CD4-positive, alpha-beta T cell (primary cell): Measurements from ENCODE around the gene ALPK3. TPM values are rescaled to one million over a fixed set of nuclear protein-coding genes. Genes with fewer than 3 reads are reported as not detected.

Experiments used
- ATAC-seq: fragments of 200-7000 bp; cut with Tn5 transposase; one replicate; pipeline ENCODE4 v1.10.0; 2022; ENCODE audit warnings: mild to moderate bottlenecking; ENCODE audit not compliant: poor library complexity
- CTCF ChIA-PET: fragments of 350-600 bp; sonication (Branson Sonifier 250); formaldehyde crosslinking; loops from one replicate; lab custom pipeline; 2021; ENCODE audit warnings: antibody characterized with exemption, inconsistent platforms; lab: Charles Lee
- POLR2A ChIA-PET: fragments of 350-600 bp; sonication (Branson Sonifier 250); formaldehyde crosslinking; loops from one replicate; lab custom pipeline; 2021; ENCODE audit warnings: antibody characterized with exemption, inconsistent platforms; lab: Charles Lee
- DNase-seq, 14 experiments: peaks; one replicate each; pipeline ENCODE4 v3.0.0-alpha.2; 2013 to 2020; ENCODE audit warnings: mixed read lengths in 2 of 14
- H3K27ac ChIP-seq, 2 donors: one replicate each; pipeline versions ENCODE4 v1.5.1 to v1.7.0; 2013; ENCODE audit warnings: low read length in 2 of 2, low read depth in 1 of 2, mild to moderate bottlenecking in 1 of 2
- H3K27me3 ChIP-seq, 2 experiments: 1 replicate in 1 of 2; 2 replicates in 1 of 2; pipeline versions ENCODE4 v1.6.1 to v1.7.0; 2013; ENCODE audit warnings: low read length in 2 of 2, control low read depth in 1 of 2, mild to moderate bottlenecking in 1 of 2, moderate library complexity in 1 of 2; ENCODE audit not compliant: insufficient read depth in 2 of 2, control insufficient read depth in 1 of 2
- H3K36me3 ChIP-seq: one replicate; pipeline ENCODE4 v1.6.1; 2013; ENCODE audit warnings: low read length, control low read depth; ENCODE audit not compliant: insufficient read depth
- H3K4me1 ChIP-seq: one replicate; pipeline ENCODE4 v1.6.1; 2013; ENCODE audit warnings: low read length, control low read depth; ENCODE audit not compliant: insufficient read depth
- H3K4me3 ChIP-seq: one replicate; pipeline ENCODE4 v1.5.1; 2013; ENCODE audit warnings: mild to moderate bottlenecking, low read length, moderate library complexity
- H3K9me3 ChIP-seq, 2 experiments: 1 replicate in 1 of 2; 2 replicates in 1 of 2; pipeline versions ENCODE4 v1.6.1 to v1.7.0; 2013; ENCODE audit warnings: low read length in 2 of 2, mild to moderate bottlenecking in 2 of 2, control low read depth in 1 of 2, moderate library complexity in 1 of 2; ENCODE audit not compliant: control insufficient read depth in 1 of 2, insufficient read depth in 1 of 2
- H3K27ac Mint-ChIP-seq: one replicate; pipeline ENCODE4 v1.8.0; 2020; ENCODE audit warnings: mixed read lengths
- H3K27me3 Mint-ChIP-seq: one replicate; pipeline ENCODE4 v1.8.0; 2021; ENCODE audit warnings: mixed read lengths
- H3K36me3 Mint-ChIP-seq: one replicate; pipeline ENCODE4 v1.8.0; 2021; ENCODE audit warnings: low read depth, mixed read lengths
- H3K4me1 Mint-ChIP-seq: one replicate; pipeline ENCODE4 v1.8.0; 2021; ENCODE audit warnings: low read depth, mixed read lengths
- H3K4me3 Mint-ChIP-seq: one replicate; pipeline ENCODE4 v1.8.0; 2020; ENCODE audit warnings: mild to moderate bottlenecking, mixed read lengths
- H3K9me3 Mint-ChIP-seq: one replicate; pipeline ENCODE4 v1.8.0; 2020; ENCODE audit warnings: mixed read lengths
- intact Hi-C, 2 experiments: fragments of 100-400 bp; cut with DNase I in 1 of 2; cut with micrococcal nuclease in 1 of 2; formaldehyde crosslinking; loops; one replicate each; pipeline versions ENCODE4 v1.15.1 to v1.9.0; 2023 to 2025; cut with DNase I, micrococcal nuclease
- total RNA-seq, 174 experiments: library from RNA in 2 of 174; stranded (reverse) in 2 of 174; gene quantifications; one replicate each; pipeline ENCODE4 v1.2.3 and lab custom pipeline; 2021 to 2026
- TF ChIP-seq, protein P1 (sequence below): fragments of 200-600 bp; IDR thresholded peaks from one replicate; pipeline ENCODE4 v1.8.0; 2022; ENCODE audit warnings: antibody characterized with exemption, mild to moderate bottlenecking

The ALPK3 gene
- total RNA-seq, 2 experiments from 2014 or later, result 0.14 TPM

DNA sequence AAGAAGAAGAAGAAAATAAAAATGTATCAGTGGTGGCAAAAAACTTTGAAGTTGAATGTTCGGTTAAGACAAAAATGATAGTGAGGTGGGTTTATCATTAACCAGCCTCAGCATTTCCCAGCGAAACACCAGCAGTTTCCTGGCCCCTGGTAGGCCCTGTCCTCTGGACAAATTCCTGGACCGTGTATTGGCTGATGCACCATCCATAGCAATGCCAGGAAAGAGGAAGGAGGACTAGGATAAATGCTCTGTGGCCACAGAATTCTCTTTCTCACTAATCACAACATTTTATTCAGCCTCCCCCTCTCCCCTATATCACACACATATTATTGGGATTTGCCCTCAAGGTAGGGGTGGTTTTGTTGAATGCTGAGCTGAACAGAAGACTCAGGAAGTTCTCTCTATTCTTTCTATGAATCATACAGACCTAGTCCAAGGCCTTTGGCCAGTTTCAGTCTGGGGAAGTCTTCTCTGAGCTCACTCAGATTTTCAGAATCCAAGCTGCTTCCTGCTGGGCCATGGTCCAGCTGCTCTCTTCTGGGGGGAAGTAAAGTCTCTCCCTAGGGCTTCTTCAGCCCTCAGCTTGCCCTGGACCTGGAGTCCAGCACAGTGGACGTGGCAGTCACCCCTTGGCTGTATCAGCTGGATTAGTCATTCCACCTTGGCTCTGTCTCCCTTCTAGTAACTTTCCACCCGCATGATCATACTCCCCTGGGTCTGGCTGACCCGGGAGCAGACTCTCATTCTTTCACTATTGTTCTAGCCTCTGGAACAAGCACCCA, 94.9 kb downstream of the ALPK3 start:
- TF ChIP-seq, protein P1, sequence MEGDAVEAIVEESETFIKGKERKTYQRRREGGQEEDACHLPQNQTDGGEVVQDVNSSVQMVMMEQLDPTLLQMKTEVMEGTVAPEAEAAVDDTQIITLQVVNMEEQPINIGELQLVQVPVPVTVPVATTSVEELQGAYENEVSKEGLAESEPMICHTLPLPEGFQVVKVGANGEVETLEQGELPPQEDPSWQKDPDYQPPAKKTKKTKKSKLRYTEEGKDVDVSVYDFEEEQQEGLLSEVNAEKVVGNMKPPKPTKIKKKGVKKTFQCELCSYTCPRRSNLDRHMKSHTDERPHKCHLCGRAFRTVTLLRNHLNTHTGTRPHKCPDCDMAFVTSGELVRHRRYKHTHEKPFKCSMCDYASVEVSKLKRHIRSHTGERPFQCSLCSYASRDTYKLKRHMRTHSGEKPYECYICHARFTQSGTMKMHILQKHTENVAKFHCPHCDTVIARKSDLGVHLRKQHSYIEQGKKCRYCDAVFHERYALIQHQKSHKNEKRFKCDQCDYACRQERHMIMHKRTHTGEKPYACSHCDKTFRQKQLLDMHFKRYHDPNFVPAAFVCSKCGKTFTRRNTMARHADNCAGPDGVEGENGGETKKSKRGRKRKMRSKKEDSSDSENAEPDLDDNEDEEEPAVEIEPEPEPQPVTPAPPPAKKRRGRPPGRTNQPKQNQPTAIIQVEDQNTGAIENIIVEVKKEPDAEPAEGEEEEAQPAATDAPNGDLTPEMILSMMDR, result no peak
- Mint-ChIP-seq H3K27me3 (peaks cover 5% of the 10 kb centered on the region), H3K4me1 (no peaks in the 10 kb centered on the region), H3K4me3 (no peak overlapping the region), H3K27ac (no peak overlapping the region), H3K36me3 (no peaks in the 10 kb centered on the region), H3K9me3 (no peaks in the 10 kb centered on the region)
- Histone ChIP-seq H3K36me3 (no peaks in the 10 kb centered on the region), H3K27ac (no peak overlapping the region), H3K9me3 (peaks cover 0 to 14% of the 10 kb centered on the region in 2 experiments), H3K27me3 (peaks cover 2 to 5% of the 10 kb centered on the region in 2 experiments), H3K4me1 (no peaks in the 10 kb centered on the region), H3K4me3 (no peak overlapping the region)
- intact Hi-C loops, result no loop called here
- POLR2A ChIA-PET, result no interaction called here
- CTCF ChIA-PET, result interaction anchor here (0.5 kb wide), 1 partner anchor 341 kb away, joined by 3 read pairs; no protein-coding TSS in a partner anchor
- ATAC-seq, result no peak
- no peak for DNase-seq

DNA sequence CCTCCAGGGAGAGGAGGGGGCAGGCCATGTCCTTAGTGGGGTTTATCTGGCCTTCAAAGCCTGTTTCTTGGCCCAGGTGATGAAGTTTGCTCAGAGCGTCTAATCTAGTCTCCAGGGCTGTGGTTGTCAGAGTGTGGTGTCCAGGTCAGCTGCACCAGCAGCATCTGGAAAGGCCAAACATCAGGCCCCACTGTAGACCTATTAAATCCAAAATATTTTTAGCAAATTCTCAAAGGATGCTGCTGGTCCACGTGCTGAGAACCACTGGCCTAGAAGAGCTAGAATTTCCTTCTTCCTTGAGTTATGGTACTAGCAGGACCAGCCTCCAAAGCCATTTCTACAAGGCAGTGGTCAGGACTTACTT, 96.2 kb downstream of the ALPK3 start:
- TF ChIP-seq, protein P1, result no peak
- ATAC-seq, result no peak
- H3K36me3 ChIP-seq, result no peaks in the 10 kb centered on the region
- H3K9me3 ChIP-seq, result peaks cover 0 to 14% of the 10 kb centered on the region in 2 experiments
- Mint-ChIP-seq H3K36me3 (no peaks in the 10 kb centered on the region), H3K4me1 (no peaks in the 10 kb centered on the region), H3K9me3 (no peaks in the 10 kb centered on the region), H3K27ac (no peak overlapping the region), H3K4me3 (no peak overlapping the region), H3K27me3 (peaks cover 5% of the 10 kb centered on the region)
- H3K27me3 ChIP-seq, result peaks cover 2 to 5% of the 10 kb centered on the region in 2 experiments
- H3K4me3 ChIP-seq, result no peak overlapping the region
- CTCF ChIA-PET, result no interaction called here
- intact Hi-C loops, result no loop called here
- H3K27ac ChIP-seq, result no peak overlapping the region
- POLR2A ChIA-PET, result no interaction called here
- no peak for DNase-seq
- no peaks in the 10 kb centered on the region for H3K4me1 ChIP-seq

DNA sequence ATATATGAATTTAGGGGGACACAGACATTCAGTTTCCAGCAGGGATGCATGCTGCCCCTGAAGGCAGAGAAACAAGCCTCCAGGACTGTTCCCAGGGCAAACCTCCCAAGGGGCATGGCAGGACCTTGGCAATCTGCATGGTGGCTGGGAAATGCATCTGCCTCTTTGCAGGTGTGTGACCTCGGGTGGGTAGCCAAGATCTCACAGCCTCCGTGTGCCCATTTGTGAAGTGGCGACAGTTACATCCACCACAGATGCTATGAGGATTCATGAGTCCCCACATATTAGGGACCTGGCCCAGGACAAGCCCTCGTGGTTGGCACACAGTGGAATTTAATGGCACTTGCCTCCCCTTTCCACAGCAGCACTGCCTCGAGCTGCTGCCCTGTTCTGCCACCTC, 97.2 kb downstream of the ALPK3 start:
- Mint-ChIP-seq H3K4me1 (no peaks in the 10 kb centered on the region), H3K27ac (no peak overlapping the region), H3K27me3 (peaks cover 5% of the 10 kb centered on the region), H3K36me3 (no peaks in the 10 kb centered on the region), H3K9me3 (no peaks in the 10 kb centered on the region), H3K4me3 (no peak overlapping the region)
- intact Hi-C loops, result no loop called here
- no peak overlapping the region for H3K27ac ChIP-seq
- H3K4me1 ChIP-seq, result no peaks in the 10 kb centered on the region
- ChIA-PET CTCF (no interaction called here), POLR2A (no interaction called here)
- H3K4me3 ChIP-seq, result no peak overlapping the region
- peaks cover 2 to 5% of the 10 kb centered on the region in 2 experiments for H3K27me3 ChIP-seq
- TF ChIP-seq, protein P1, result no peak
- ATAC-seq (no peak), DNase-seq (no peak)
- peaks cover 0 to 14% of the 10 kb centered on the region in 2 experiments for H3K9me3 ChIP-seq
- no peaks in the 10 kb centered on the region for H3K36me3 ChIP-seq
